H1 (cell line): ENCODE data around the gene SHISA9.

Experiments
- CREB1 ChIP-seq: IDR thresholded peaks from 2 replicates; pipeline ENCODE4 v1.6.1; 2012; ENCODE audit warnings: inconsistent platforms
- RNF2 ChIP-seq: fragments of 200-900, 300-1000 bp; sonication (generic); IDR thresholded peaks from 2 replicates; pipeline ENCODE4 v1.7.1; 2016; ENCODE audit warnings: borderline replicate concordance, low read depth, mild to moderate bottlenecking, antibody characterized with exemption, low read length; ENCODE audit not compliant: poor library complexity, severe bottlenecking; ENCODE audit errors: missing control alignments

DNA sequence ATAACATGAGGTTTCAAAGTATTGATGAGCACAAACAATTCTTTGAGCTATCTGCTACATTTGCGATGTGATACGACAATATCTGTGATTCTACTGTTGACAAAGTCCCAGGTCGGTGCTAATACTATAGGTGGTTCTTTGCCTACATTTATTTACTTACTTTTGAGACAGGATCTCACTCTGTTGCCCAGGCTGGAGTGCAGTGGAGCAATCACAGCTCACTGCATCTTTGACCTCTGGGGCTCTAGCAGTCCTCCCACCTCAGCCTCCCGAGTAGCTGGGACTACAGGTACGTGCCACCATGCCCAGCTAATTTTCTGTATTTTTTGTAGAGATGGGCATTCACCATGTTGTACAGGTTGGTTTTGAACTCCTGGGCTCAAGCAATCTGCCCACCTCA, 343.4 kb downstream of the SHISA9 start:
- TF ChIP-seq RNF2 (no peak), CREB1 (no peak)
